Liver (tissue), 3 donors: Measurements from ENCODE around the gene STMN1.

Experiments used
- CTCF ChIP-seq: fragments of 150-350 bp; IDR thresholded peaks from 2 replicates; pipeline ENCODE4 v1.5.1; 2017; ENCODE audit warnings: improper control_type of control experiment, low read depth, low read length; ENCODE audit not compliant: missing input control
- EGR1 ChIP-seq, 2 donors: IDR thresholded peaks; 2 replicates each; pipeline ENCODE4 v1.6.1; 2016 to 2018; ENCODE audit warnings: antibody characterized with exemption in 2 of 2, low read depth in 2 of 2
- FOXA1 ChIP-seq: IDR thresholded peaks from 2 replicates; pipeline ENCODE4 v1.6.1; 2016; ENCODE audit warnings: antibody characterized with exemption
- GABPA ChIP-seq, 2 donors: IDR thresholded peaks in 1 of 2; conservative IDR thresholded peaks in 1 of 2; 2 replicates each; pipeline ENCODE4 v1.6.1; 2016; ENCODE audit warnings: antibody characterized with exemption in 2 of 2, mild to moderate bottlenecking in 1 of 2, moderate library complexity in 1 of 2
- RAD21 ChIP-seq, 2 donors: IDR thresholded peaks; 2 replicates each; pipeline ENCODE4 v1.6.1; 2016; ENCODE audit warnings: antibody characterized with exemption in 2 of 2, mild to moderate bottlenecking in 2 of 2
- REST ChIP-seq: IDR thresholded peaks from 2 replicates; pipeline ENCODE4 v1.6.1; 2016; ENCODE audit warnings: antibody characterized with exemption, mild to moderate bottlenecking
- RXRA ChIP-seq, 2 donors: IDR thresholded peaks; 2 replicates each; pipeline ENCODE4 v1.6.1; 2017 to 2018; ENCODE audit warnings: antibody characterized with exemption in 2 of 2, mild to moderate bottlenecking in 1 of 2
- SP1 ChIP-seq: IDR thresholded peaks from 2 replicates; pipeline ENCODE4 v1.6.1; 2018; ENCODE audit warnings: antibody characterized with exemption, mild to moderate bottlenecking
- TAF1 ChIP-seq: conservative IDR thresholded peaks from 2 replicates; pipeline ENCODE4 v1.6.1; 2016; ENCODE audit warnings: antibody characterized with exemption, mild to moderate bottlenecking
- YY1 ChIP-seq: IDR thresholded peaks from 2 replicates; pipeline ENCODE4 v1.6.1; 2016; ENCODE audit warnings: antibody characterized with exemption, mild to moderate bottlenecking
- donor health status: healthy.
- donor health status: healthy.

DNA sequence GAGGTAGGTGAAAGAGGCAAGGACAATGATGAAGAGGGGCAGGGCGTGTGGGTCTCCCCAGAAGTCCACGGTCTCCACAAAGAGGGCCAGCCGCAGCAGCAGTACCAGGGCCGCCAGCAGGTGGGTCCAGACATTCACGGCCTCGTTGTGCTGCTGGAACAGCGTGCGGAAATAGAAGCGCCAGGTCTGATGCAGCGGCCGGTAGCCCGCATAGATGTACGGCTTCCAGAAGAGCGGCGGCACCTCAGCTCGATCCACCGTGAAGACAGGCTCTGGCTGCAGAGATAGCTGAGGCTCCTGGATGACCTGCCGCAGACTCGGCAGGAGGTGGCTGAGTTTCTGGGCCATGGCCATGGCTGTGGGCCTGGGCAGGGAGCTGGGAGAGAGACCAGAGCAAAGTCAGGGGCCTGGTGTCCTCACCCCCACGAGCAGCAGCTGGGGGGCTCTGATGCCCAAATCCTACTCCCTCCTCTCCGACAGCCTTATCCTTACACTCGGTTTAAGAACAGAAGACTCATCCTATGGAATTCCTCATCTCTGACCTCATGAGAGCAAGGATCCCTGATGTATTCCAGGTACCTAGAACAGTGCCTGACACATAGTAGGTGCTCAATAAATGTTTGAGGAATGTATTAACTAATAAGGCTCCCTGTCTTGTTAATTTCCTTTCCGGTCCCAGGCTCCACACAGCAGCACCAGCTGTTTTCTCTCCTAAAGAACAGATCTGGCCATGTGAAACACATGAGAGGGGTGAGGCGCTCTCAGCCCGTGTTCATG is 42.5 kb downstream of the STMN1 start:
- TF ChIP-seq CTCF = no peak
- no peak for TF ChIP-seq TAF1
- TF ChIP-seq REST = no peak
- no peak for TF ChIP-seq RAD21 (IDR thresholded peaks at IDR 0.05)
- TF ChIP-seq YY1 = no peak
- TF ChIP-seq EGR1 (IDR thresholded peaks at IDR 0.05; ENCODE audit: low read depth in 2 of 2) = no peak
- TF ChIP-seq SP1 = no peak
- TF ChIP-seq RXRA (IDR thresholded peaks at IDR 0.05) = no peak
- TF ChIP-seq GABPA (IDR thresholded peaks at IDR 0.05 in 1 of 2, conservative IDR thresholded peaks at IDR 0.05 in 1 of 2) = no peak
- no peak for TF ChIP-seq FOXA1
